Adrenal gland (tissue), 12 donors: Measurements from ENCODE around the gene LPCAT2. TPM values are rescaled to one million over a fixed set of nuclear protein-coding genes. Genes with fewer than 3 reads are reported as not detected.

Experiments used
- DNase-seq, 7 donors: peaks; one replicate each; pipeline ENCODE4 v3.0.0-alpha.2; 2019 to 2020
- H3K27ac ChIP-seq, 5 donors: fragments of 200-600 bp; sonication (generic) in 4 of 5; 1 replicate in 3 of 5; 2 replicates in 2 of 5; pipeline versions ENCODE4 v1.5.1 to v1.8.0; 2016 to 2020; ENCODE audit warnings: mild to moderate bottlenecking in 1 of 5
- H3K27me3 ChIP-seq: fragments of 200-600 bp; 2 replicates; pipeline ENCODE4 v1.8.0; 2021
- H3K36me3 ChIP-seq, 2 donors: fragments of 200-600 bp; replicated peaks in 1 of 2; 1 replicate in 1 of 2; 2 replicates in 1 of 2; pipeline versions ENCODE4 v1.5.1 to v1.8.0; 2018 to 2022
- H3K4me1 ChIP-seq, 2 donors: fragments of 200-600 bp; replicated peaks in 1 of 2; 1 replicate in 1 of 2; 2 replicates in 1 of 2; pipeline versions ENCODE4 v1.5.1 to v1.8.0; 2018 to 2021
- H3K4me3 ChIP-seq, 4 donors: fragments of 200-600 bp; sonication (generic) in 3 of 4; one replicate each; pipeline ENCODE4 v1.5.1; 2016 to 2018
- H3K9me3 ChIP-seq, 3 donors: fragments of 200-600 bp; sonication (generic) in 1 of 3; replicated peaks in 1 of 3; 1 replicate in 2 of 3; 2 replicates in 1 of 3; pipeline versions ENCODE4 v1.5.1 to v1.8.0; 2016 to 2021
- POLR2A ChIP-seq, 2 donors: fragments of 450-650 bp; IDR thresholded peaks; one replicate each; pipeline ENCODE4 v1.6.1; 2017; ENCODE audit warnings: antibody characterized with exemption in 2 of 2, mild to moderate bottlenecking in 2 of 2, moderate library complexity in 1 of 2
- WGBS, 4 donors: extraction: QIAGEN DNeasy Blood & Tissue Kit in 2 of 4; methylation state at CpG; one replicate each; pipeline versions ENCODE4 v1.1.5 to v1.1.7; 2013 to 2017; 5-methylcytosine and 5-hydroxymethylcytosine counted together
- intact Hi-C, 2 donors: fragments of 100-400 bp; cut with DNase I; formaldehyde crosslinking; loops; one replicate each; pipeline versions ENCODE4 v1.14.1 to v1.15.0; 2022 to 2023
- polyA plus RNA-seq, 3 donors: library from polyadenylated mRNA; stranded (reverse); fragments of 200-250 nt in 2 of 3; fragments of 350-450 nt in 1 of 3; fragmentation: Illumina TruSeq in 1 of 3; extraction: RNeasy Lipid Tissue Mini Kit (QIAGEN cat#74804) in 1 of 3; gene quantifications; one replicate each; pipeline ENCODE4 v1.2.3, GENCODE V29; 2013 to 2014
- total RNA-seq, 9 donors: library from RNA; depleted of rRNA in 4 of 9; stranded (reverse); fragments of >200 nt in 4 of 9; fragments of 120-200 nt in 1 of 9; fragmentation: NEBNext Ultra II Directional in 1 of 9; extraction: Animal tissue kit (Norgen Biotek cat#: 25700) in 1 of 9; gene quantifications; one replicate each; pipeline versions ENCODE4 v1.1.0 to v1.2.4, GENCODE V29; 2013 to 2023
- TF ChIP-seq, protein P1 (sequence below), 6 experiments: fragments of 450-650 bp in 4 of 6; fragments of 200-600 bp in 2 of 6; sonication (generic) in 1 of 6; IDR thresholded peaks; 1 replicate in 5 of 6; 2 replicates in 1 of 6; pipeline versions ENCODE4 v1.5.1 to v1.8.0; 2016 to 2021; ENCODE audit warnings: antibody characterized with exemption in 6 of 6, mild to moderate bottlenecking in 2 of 6, moderate library complexity in 1 of 6
- donor health status: healthy with polysubstance abuse.
- donor health status: Bipolar disorder and iron deficiency.
- donor health status: DM: yes; HTN: yes; CAD: no.
- donor health status: DM: no; HTN: no; CAD: no.
- donor health status: DM: no; HTN: no; CAD: no.
- donor health status: DM: yes; HTN: yes; CAD: no.

LPCAT2 gene
- total and polyA plus RNA-seq, 12 donors: 7.1 to 33.1 (median 16.4) TPM

GRCh38 chr16:55473587-55473986 is 35.3 kb upstream of the LPCAT2 start:
- TF ChIP-seq, protein P1, sequence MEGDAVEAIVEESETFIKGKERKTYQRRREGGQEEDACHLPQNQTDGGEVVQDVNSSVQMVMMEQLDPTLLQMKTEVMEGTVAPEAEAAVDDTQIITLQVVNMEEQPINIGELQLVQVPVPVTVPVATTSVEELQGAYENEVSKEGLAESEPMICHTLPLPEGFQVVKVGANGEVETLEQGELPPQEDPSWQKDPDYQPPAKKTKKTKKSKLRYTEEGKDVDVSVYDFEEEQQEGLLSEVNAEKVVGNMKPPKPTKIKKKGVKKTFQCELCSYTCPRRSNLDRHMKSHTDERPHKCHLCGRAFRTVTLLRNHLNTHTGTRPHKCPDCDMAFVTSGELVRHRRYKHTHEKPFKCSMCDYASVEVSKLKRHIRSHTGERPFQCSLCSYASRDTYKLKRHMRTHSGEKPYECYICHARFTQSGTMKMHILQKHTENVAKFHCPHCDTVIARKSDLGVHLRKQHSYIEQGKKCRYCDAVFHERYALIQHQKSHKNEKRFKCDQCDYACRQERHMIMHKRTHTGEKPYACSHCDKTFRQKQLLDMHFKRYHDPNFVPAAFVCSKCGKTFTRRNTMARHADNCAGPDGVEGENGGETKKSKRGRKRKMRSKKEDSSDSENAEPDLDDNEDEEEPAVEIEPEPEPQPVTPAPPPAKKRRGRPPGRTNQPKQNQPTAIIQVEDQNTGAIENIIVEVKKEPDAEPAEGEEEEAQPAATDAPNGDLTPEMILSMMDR (IDR thresholded peaks at IDR 0.05): no peak
- no peak for TF ChIP-seq POLR2A (IDR thresholded peaks at IDR 0.05)
- intact Hi-C loops: no loop called here
- Histone ChIP-seq H3K4me3 (no peak overlapping the region), H3K4me1 (peaks cover 0 to 5% of the 10 kb centered on the region in 2 donors), H3K27ac (no peak overlapping the region), H3K36me3 (no peaks in the 10 kb centered on the region), H3K27me3 (no peaks in the 10 kb centered on the region), H3K9me3 (no peaks in the 10 kb centered on the region)
- no peak for DNase-seq
- WGBS, 4 donors: 93 to 98% (median 93%) methylated on average over 2 of the region's 2 CpGs

DNA sequence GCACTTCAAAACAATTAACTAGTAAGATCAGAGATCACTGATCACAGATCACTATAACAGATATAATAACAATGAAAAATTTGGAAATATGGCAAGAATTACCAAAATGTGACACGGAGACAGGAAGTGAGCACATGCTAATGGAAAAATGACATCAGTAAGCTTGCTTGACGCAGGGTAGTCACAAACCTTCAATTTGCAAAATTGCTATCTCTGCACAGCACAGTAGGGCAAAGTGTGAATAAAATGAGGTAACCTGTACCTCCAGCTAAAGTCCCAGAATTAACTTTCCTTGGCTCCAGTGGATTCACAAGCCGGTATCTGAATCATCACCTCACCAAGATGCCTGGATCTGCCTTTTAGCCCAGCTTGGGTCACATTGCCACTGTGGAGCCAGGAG is 34.1 kb upstream of the LPCAT2 start:
- Histone ChIP-seq H3K36me3 (no peaks in the 10 kb centered on the region), H3K27ac (peak overlapping the region in 2 of 5 donors; percentile 30 to 47), H3K27me3 (no peaks in the 10 kb centered on the region), H3K4me1 (peaks cover 10 to 14% of the 10 kb centered on the region in 2 donors), H3K4me3 (no peak overlapping the region), H3K9me3 (no peaks in the 10 kb centered on the region)
- TF ChIP-seq, protein P1 (IDR thresholded peaks at IDR 0.05): no peak
- DNase-seq: no peak
- intact Hi-C loops: no loop called here
- 87 to 93% (median 90%) methylated on average over 3 of the region's 3 CpGs for WGBS, 4 donors

DNA sequence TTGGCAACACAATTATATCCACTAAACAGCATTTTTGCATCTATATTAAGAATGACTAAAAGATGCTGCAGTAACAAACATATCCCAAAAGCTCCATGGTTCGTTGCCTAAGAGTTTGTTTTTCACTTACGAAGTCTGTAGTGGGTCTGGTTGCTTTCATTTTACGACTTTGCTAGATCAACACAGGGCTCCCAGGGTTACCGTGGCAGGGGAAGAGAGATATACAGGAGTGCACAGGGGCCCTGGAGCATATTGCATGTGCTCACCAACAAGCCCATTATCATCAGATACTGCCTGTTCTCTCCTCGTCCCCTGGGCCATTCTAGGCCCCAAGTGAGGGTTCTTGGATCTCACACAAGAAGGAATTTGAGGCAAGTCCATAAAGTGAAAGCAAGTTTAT is 33.0 kb upstream of the LPCAT2 start:
- Histone ChIP-seq H3K9me3 (no peaks in the 10 kb centered on the region), H3K27ac (peak overlapping the region in 2 of 5 donors; percentile 30 to 63), H3K27me3 (no peaks in the 10 kb centered on the region), H3K4me1 (peaks cover 10 to 20% of the 10 kb centered on the region in 2 donors), H3K4me3 (no peak overlapping the region), H3K36me3 (no peaks in the 10 kb centered on the region)
- TF ChIP-seq, protein P1 (IDR thresholded peaks at IDR 0.05): no peak
- no peak for TF ChIP-seq POLR2A (IDR thresholded peaks at IDR 0.05)
- intact Hi-C loops: no loop called here
- WGBS, 4 donors: 61 to 79% (median 63%) methylated on average over 5 of the region's 5 CpGs
- DNase-seq: no peak

DNA sequence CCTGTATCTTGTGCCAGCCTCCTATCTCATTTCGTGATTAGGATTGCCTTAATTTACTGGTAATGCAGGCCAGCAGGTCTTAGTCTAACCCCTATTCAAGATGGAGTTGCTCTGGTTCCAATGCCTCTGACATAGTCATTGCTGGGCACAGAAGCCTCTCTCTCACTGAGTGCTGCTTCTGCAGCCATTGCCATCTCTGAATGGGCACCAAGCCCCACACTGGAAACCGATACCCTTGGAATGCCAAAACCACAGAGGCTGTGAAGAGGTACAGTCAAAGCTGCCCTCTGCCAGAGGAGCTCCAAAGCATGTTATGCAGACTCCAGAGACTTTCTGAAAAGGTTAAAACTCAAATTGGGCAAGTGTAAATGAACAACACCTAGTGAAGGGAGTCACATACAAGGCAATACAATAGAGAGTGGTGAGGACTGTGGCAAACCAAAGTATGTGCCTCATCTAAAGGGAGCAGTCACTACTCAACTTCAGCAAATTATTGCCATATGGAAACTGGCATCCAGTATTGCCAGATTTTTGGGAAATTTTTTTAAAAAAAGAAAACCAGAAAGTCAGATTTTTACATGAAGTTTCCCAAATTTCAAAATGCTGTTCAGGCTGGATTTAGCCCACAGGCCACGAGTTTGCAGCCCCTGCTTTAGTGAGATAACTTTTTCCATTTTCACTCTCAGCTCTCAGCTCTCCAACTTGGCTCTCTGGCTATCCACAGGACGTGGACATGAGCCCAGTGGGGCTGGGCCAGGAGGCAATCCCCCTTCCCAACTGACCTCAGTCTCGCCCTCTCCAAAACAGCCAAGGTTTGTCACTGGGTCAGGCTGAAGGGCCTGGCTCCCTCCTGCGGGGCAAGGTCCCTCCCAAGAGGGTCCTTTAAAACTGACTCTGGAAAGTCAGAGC is 32.0 kb upstream of the LPCAT2 start:
- Histone ChIP-seq H3K27ac (peak overlapping the region in 2 of 5 donors; percentile 30 to 94), H3K9me3 (no peaks in the 10 kb centered on the region), H3K36me3 (no peaks in the 10 kb centered on the region), H3K4me1 (peaks cover 10 to 20% of the 10 kb centered on the region in 2 donors), H3K27me3 (no peaks in the 10 kb centered on the region), H3K4me3 (no peak overlapping the region)
- no peak for DNase-seq
- intact Hi-C loops: no loop called here
- 57 to 74% (median 65%) methylated on average over 4 to 6 of the region's 6 CpGs for WGBS, 4 donors
- no peak for TF ChIP-seq POLR2A (IDR thresholded peaks at IDR 0.05)
- TF ChIP-seq, protein P1 (IDR thresholded peaks at IDR 0.05): no peak
